Measurements from ENCODE around the gene ST7L.

The ST7L gene

DNA sequence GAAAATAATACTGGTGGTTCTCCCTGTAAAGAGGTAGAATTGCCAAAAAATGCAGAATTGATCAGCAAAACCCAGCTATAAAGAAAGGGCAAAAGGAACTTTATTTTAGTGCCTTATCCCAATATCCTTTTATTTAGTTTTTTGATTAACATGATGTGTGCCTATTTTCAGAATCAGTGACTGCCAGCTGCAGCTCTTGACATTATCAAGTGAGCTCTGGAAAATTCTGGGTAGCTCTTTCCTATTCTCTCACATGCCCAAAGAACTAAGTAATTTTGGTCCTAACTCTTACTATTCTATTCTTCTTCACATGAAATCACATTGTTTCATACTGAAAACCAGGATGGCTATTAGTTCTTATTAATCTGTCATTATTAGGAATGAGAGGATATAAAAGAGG, 88.1 kb downstream of the ST7L start:
- ChIA-PET POLR2A (interaction anchor here (1.0 kb wide), 1 partner anchor 23 kb away, joined by 3 read pairs; no protein-coding TSS in a partner anchor), CTCF (interaction anchor here (0.7 to 1.1 kb wide), 2 partner anchors 8 to 17 kb away, joined by 3 read pairs; no protein-coding TSS in a partner anchor)
- no peak for DNase-seq (ENCODE audit: extremely low spot score)
- TF ChIP-seq SP1 (IDR thresholded peaks at IDR 0.05) (no peak), FOXA1 (IDR thresholded peaks at IDR 0.05) (no peak), LEF1 (IDR thresholded peaks at IDR 0.05; ENCODE audit: borderline replicate concordance) (no peak), BHLHE40 (IDR thresholded peaks at IDR 0.05; ENCODE audit: borderline replicate concordance) (no peak), SUZ12 (IDR thresholded peaks at IDR 0.05) (no peak), NFRKB (IDR thresholded peaks at IDR 0.05) (no peak)

DNA sequence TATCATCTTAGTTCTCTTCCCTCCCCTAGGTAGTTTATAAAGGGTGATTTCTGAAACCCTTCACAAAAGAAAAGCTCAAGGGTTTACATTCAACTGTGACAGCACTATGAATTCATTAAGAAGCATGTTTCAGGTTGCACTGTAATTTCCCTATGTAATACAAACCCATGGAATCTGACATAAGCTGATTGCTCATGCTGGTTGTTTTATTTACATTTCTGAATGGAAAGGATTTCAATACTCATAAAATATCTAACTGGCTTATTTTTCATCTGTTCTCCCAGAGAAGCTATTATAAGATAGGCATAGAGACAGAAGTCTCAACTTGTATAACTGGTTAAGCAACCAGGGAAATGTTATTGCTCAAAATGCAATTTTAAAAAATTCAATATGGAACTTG, 89.6 kb downstream of the ST7L start:
- no peak for DNase-seq (ENCODE audit: extremely low spot score)
- no peak for TF ChIP-seq NFRKB (IDR thresholded peaks at IDR 0.05)
- TF ChIP-seq, protein P1, sequence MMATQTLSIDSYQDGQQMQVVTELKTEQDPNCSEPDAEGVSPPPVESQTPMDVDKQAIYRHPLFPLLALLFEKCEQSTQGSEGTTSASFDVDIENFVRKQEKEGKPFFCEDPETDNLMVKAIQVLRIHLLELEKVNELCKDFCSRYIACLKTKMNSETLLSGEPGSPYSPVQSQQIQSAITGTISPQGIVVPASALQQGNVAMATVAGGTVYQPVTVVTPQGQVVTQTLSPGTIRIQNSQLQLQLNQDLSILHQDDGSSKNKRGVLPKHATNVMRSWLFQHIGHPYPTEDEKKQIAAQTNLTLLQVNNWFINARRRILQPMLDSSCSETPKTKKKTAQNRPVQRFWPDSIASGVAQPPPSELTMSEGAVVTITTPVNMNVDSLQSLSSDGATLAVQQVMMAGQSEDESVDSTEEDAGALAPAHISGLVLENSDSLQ (IDR thresholded peaks at IDR 0.05), result no peak
- no peak for TF ChIP-seq ELF4 (IDR thresholded peaks at IDR 0.05)
- no peak for TF ChIP-seq HDGF (IDR thresholded peaks at IDR 0.05; ENCODE audit: borderline replicate concordance)
- TF ChIP-seq TARDBP (IDR thresholded peaks at IDR 0.05), result no peak
- TF ChIP-seq LEF1 (IDR thresholded peaks at IDR 0.05; ENCODE audit: borderline replicate concordance), result no peak
- TF ChIP-seq FOXA1 (IDR thresholded peaks at IDR 0.05), result no peak
- no peak for TF ChIP-seq FOXM1 (IDR thresholded peaks at IDR 0.05; ENCODE audit: borderline replicate concordance)
- TF ChIP-seq L3MBTL2 (conservative IDR thresholded peaks at IDR 0.05), result no peak
- TF ChIP-seq CTBP1 (IDR thresholded peaks at IDR 0.05; ENCODE audit: borderline replicate concordance), result no peak
- no peak for TF ChIP-seq FOXK2 (IDR thresholded peaks at IDR 0.05)
- TF ChIP-seq SP1 (IDR thresholded peaks at IDR 0.05), result no peak
- ChIA-PET CTCF (no interaction called here), POLR2A (no interaction called here)

DNA sequence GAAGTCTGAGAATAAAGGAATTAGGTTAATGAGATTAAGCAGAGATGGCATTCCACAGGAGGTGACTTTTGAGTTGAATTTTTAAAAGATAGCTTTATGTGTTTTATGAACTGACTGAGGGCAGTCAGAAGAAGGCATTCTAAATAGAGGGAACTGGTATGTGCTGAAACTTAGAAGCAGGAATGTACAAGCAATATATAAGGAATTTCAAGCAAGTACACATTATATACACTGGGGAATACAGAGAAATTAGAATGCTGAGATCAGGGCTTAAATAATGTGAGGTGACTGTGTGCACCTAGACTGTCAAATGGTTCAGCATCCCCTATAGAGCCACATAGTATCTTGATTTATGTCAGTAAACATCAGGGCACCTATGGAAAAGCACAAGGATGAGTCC, 90.9 kb downstream of the ST7L start:
- POLR2A ChIA-PET, result no interaction called here
- TF ChIP-seq FOXA1 (IDR thresholded peaks at IDR 0.05) (no peak), CTBP1 (IDR thresholded peaks at IDR 0.05; ENCODE audit: borderline replicate concordance) (no peak), ELF4 (IDR thresholded peaks at IDR 0.05) (no peak), TARDBP (IDR thresholded peaks at IDR 0.05) (no peak), LEF1 (IDR thresholded peaks at IDR 0.05; ENCODE audit: borderline replicate concordance) (no peak), SP1 (IDR thresholded peaks at IDR 0.05) (no peak), BHLHE40 (IDR thresholded peaks at IDR 0.05; ENCODE audit: borderline replicate concordance) (no peak), SUZ12 (IDR thresholded peaks at IDR 0.05) (no peak), ZNF384 (IDR thresholded peaks at IDR 0.05) (no peak), L3MBTL2 (conservative IDR thresholded peaks at IDR 0.05) (no peak), FOXK2 (IDR thresholded peaks at IDR 0.05) (no peak), HDGF (IDR thresholded peaks at IDR 0.05; ENCODE audit: borderline replicate concordance) (no peak), ARNT (IDR thresholded peaks at IDR 0.05) (no peak), NFRKB (IDR thresholded peaks at IDR 0.05) (no peak), FOXM1 (IDR thresholded peaks at IDR 0.05; ENCODE audit: borderline replicate concordance) (no peak)
- TF ChIP-seq, protein P1 (IDR thresholded peaks at IDR 0.05), result no peak
- CTCF ChIA-PET, result no interaction called here
- no peak for DNase-seq (ENCODE audit: extremely low spot score)

DNA sequence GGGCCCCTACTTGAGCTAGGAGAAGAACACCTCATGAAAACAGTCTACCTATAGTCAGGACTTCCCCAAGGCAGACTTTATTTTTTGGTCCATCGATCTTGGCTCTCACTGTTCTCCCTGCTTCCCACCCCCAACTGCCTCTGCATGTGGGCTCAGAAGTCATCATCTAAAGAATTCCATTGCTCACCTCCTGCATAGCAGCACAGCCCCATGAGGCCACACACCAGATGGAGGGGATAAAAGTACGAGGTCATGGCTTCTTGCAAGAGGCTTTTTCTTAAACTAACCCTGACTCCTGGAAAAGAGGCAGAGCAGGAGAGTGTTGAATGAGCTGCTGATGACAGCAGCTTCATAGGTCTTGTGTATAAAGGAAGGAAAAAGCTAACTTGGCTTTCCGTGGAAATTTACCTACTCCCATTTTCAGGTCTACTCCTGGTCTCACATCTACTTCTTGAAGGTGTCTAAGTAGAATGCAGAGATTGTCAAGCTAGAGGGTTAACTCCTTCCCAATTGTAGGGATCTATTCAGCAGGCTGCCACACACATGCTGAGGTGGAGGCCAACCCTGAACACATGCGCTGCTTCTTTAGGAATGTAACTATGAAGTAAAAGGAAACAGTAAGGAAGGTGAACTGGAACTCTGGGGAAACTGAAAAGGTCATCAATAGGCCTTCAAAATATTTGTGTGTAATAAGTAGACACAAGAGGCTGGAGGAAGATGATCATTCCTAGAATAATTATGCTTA, 91.5 kb downstream of the ST7L start:
- TF ChIP-seq CTBP1 (IDR thresholded peaks at IDR 0.05; ENCODE audit: borderline replicate concordance) (no peak), TARDBP (IDR thresholded peaks at IDR 0.05) (no peak), ZNF384 (IDR thresholded peaks at IDR 0.05) (no peak), SUZ12 (IDR thresholded peaks at IDR 0.05) (no peak), FOXM1 (IDR thresholded peaks at IDR 0.05; ENCODE audit: borderline replicate concordance) (no peak), HDGF (IDR thresholded peaks at IDR 0.05; ENCODE audit: borderline replicate concordance) (no peak), LEF1 (IDR thresholded peaks at IDR 0.05; ENCODE audit: borderline replicate concordance) (no peak), L3MBTL2 (conservative IDR thresholded peaks at IDR 0.05) (no peak), FOXK2 (IDR thresholded peaks at IDR 0.05) (no peak), SP1 (IDR thresholded peaks at IDR 0.05) (no peak), NFRKB (IDR thresholded peaks at IDR 0.05) (no peak), ARNT (IDR thresholded peaks at IDR 0.05) (no peak), FOXA1 (IDR thresholded peaks at IDR 0.05) (no peak), ELF4 (IDR thresholded peaks at IDR 0.05) (no peak), BHLHE40 (IDR thresholded peaks at IDR 0.05; ENCODE audit: borderline replicate concordance) (no peak)
- TF ChIP-seq, protein P1 (IDR thresholded peaks at IDR 0.05), result no peak
- no peak for DNase-seq (ENCODE audit: extremely low spot score)
- CTCF ChIA-PET, result no interaction called here
- POLR2A ChIA-PET, result no interaction called here

DNA sequence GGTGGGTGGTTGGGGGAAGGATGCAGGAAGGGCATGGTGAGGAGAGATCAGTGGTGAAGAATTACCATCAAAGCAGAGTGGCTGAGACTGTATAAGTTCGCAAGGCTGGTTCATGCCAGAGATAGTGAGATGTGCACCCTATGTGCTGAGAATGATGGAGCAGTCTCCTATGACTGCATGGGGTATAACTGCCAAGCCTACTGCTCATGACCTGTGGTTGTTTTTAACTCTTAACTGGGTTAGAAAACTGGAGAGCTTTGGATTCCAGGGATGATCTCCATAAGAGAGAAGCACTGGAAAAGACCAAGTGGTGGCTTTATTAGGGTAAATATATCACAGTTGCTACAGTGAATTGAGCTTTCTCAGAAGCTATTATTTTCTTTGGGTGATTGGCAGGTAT, 94.0 kb downstream of the ST7L start:
- DNase-seq (ENCODE audit: extremely low spot score), result no peak
- ChIA-PET POLR2A (no interaction called here), CTCF (no interaction called here)
- TF ChIP-seq NFRKB (IDR thresholded peaks at IDR 0.05), result no peak
- TF ChIP-seq, protein P1 (IDR thresholded peaks at IDR 0.05), result no peak
- no peak for TF ChIP-seq FOXA1 (IDR thresholded peaks at IDR 0.05)
- TF ChIP-seq SP1 (IDR thresholded peaks at IDR 0.05), result no peak
- TF ChIP-seq L3MBTL2 (conservative IDR thresholded peaks at IDR 0.05), result no peak
- no peak for TF ChIP-seq SUZ12 (IDR thresholded peaks at IDR 0.05)
- no peak for TF ChIP-seq CTBP1 (IDR thresholded peaks at IDR 0.05; ENCODE audit: borderline replicate concordance)
- TF ChIP-seq FOXK2 (IDR thresholded peaks at IDR 0.05), result no peak
- TF ChIP-seq BHLHE40 (IDR thresholded peaks at IDR 0.05; ENCODE audit: borderline replicate concordance), result no peak
- no peak for TF ChIP-seq LEF1 (IDR thresholded peaks at IDR 0.05; ENCODE audit: borderline replicate concordance)
- TF ChIP-seq TARDBP (IDR thresholded peaks at IDR 0.05), result no peak

Data from HEK293T (cell line).